ENCODE results near the gene MADCAM1.
"Not testable (repeated sequence)": the region's sequence is repeated elsewhere in the genome, so short reads cannot be mapped to it uniquely, and the experiment has no call there.

The MADCAM1 gene

DNA sequence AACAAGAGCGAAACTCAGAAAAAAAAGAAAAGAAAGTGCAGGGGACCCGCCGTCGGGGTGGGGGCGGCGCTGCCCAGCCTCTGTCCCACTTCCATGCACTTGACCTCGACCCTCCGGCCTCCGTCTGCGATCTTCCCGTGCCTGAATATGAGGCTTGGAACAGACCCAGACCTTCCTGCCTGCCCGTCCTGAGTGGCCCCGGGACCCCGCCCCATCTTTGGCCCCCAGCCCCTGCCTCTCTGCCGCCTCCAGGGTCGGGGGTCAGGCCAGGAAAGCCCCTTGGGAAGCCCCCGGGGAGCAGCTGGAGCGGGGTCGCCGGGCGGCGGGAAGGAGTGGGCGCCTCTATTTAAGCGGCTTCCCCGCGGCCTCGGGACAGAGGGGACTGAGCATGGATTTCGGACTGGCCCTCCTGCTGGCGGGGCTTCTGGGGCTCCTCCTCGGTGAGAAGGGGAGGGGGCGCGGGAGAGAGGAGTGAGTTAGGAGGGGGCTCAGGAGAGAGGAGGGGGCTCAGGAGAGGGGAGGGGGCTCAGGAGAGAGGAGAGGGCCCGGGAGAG lies at the start of gene MADCAM1:
MADCAM1 (plus strand) TSS at position 375 of the 554 bp plus-strand sequence; CDS start at position 389, 14 bp downstream.
- DNase-seq (ENCODE audit: low read depth in 2 of 2, low spot score in 1 of 2): no peak

DNA sequence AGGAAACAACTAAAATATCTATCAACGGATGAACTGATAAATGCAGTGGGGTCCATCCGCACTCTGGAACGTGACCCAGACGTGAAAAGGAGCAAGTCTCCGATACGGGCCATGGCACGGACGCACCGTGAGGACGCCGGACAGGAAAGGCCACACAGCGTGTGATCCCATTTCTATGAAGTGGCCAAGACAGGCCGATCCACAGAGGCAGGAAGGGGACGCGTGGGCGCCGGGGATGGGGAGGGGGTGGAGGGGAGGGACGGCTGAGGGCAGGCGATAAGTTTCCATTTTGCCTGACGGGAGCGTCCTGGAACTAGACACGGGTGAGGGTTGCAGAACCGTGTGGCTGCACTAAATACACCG lies 49.2 kb upstream of the MADCAM1 start:
- no peak for DNase-seq (ENCODE audit: low read depth in 2 of 2, low spot score in 1 of 2)

DNA sequence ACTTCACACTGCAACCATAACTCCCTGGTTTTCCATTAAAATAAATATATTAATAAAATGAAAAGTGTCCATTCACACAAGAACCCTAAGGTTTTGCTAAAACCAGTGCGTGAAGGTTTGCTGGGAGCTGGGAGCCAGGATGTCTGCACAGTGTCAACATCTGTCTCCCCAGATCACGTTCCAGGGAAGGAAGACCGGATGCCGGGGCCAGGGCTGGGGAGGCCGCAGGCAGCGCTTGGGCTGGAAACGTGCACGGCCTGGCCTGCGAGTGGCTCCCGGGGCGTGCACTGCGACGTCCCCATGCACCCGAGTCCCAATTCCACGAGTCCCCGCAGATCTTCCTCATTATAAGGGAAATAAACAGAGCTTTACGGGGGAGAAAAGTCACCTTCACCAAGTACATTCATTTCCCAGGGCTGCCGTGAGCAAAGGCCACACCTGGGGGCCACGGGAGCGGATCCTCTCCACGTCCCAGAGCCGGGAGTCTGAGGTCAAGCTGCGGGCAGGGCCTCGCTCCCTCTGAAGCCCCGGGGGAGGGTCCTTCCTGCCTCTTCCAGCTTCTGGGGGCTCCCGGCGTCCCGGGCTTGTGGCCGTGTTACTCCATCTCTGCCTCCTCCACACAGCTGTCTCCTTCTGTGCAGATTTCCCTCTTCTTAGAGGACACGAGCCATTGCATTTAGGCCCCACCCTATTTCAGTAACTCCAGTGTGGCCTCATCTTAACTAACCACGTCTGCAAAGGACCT lies 48.3 kb upstream of the MADCAM1 start:
- DNase-seq (ENCODE audit: low read depth in 2 of 2, low spot score in 1 of 2): no peak

DNA sequence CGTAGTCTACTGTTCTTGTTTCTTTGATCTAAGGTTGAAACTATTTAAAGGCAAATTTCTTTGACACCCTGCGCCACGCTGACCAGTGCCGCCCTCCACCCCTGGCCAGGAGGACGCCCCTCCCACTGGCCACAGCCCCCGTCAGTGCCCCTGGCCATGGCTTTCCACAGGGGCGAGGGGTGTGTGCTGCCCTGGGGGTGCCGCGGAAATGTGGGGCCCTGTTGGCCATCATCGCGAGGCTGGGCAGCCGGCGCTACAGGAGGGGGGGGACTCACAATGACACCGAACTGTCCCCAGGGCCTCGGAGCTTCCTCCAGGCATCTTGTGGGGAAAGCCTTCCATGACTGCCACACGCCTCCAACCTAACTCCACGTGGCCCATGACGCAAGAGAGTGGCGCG lies 46.4 kb upstream of the MADCAM1 start:
- no peak for DNase-seq (ENCODE audit: low read depth in 2 of 2, low spot score in 1 of 2)

DNA sequence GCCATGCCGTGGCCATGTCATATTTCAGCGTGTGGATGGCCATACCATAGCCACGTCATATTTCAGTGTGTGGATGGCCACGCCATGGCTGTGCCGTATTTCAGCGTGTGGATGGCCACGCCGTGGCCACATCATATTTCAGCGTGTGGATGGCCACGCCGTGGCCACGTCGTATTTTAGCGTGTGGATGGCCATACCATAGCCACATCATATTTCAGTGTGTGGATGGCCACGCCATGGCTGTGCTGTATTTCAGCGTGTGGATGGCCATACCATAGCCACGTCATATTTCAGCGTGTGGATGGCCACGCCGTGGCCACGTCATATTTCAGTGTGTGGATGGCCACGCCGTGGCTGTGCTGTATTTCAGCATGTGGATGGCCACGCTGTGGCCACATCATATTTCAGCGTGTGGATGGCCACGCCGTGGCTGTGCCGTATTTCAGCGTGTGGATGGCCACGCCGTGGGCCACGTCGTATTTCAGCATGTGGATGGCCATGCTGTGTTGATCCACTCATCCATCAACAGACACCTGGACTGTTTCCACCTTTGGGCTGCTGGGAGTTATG lies 45.3 kb upstream of the MADCAM1 start:
- DNase-seq (ENCODE audit: low read depth in 2 of 2, low spot score in 1 of 2): not testable (repeated sequence)

DNA sequence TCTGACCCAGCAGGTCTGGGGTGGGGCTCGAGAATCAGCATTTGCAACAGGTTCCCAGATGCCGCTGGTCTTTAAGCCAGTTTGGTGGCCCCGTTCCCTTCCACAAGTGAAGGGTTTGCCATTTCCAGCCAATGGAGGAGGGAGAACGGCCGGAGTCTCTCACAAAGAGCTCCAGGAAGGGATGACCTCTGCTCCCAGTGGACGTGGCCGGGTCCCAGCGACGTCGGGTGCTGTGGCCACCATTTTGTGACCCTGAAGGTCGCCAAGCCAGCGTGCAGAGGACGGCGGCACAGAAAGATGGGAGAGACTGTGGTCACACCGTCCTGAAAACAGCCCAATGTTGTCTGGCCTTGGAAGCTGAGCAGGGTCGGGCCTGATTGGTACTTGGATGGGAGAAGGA lies 43.5 kb upstream of the MADCAM1 start:
- DNase-seq (ENCODE audit: low read depth in 2 of 2, low spot score in 1 of 2): no peak

DNA sequence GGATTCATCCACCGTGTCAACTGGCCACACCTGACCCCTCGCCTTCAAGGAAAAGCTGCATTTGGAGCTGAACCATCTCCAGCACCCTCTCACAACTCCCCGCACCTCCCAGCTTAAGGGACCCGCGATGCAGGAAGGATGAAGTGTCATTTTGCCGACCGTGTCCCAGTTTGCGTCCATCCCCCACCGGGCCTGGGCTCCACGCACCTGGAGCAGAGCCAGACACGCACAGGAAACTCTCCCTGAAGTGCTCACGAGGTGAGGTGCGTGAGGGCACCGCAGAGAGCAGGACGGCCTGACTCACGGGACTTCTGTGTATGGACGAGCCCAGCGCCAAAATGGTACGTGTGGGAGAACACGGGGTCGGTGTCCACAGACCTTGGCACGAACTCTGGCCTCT lies 42.7 kb upstream of the MADCAM1 start:
- DNase-seq (ENCODE audit: low read depth in 2 of 2, low spot score in 1 of 2): no peak

DNA sequence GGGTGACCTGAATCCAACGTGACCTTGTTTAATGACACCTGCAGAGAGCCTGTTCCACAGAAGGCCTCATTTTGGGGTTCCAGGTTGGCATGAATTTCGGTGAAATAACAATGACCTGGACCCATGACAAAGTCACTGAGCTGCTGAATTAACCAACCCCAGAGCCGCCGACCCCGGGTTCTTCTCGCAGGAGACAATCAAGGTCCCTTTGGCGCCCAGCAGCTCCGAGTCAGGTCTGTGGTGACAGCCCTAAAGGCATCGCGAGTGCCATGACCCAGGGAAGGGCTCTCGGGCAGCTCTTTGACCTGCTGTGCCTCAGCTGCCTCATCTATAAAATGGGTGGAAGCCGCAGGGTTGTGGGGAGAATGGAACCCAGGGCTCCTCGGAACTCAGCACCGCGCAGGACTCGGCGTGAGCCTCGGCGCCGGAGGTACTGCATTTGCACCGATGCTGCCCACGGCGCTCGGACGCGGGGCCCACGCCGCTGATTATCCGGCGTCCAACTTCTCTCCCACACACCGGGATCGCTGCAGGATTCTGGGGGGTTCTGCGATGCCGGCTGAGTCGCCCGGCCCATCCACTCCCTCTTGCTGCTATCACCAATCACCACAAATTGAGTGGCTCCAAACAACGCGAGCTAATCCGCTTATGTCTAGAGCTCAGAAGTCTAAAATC lies 41.1 kb upstream of the MADCAM1 start:
- no peak for DNase-seq (ENCODE audit: low read depth in 2 of 2, low spot score in 1 of 2)

DNA sequence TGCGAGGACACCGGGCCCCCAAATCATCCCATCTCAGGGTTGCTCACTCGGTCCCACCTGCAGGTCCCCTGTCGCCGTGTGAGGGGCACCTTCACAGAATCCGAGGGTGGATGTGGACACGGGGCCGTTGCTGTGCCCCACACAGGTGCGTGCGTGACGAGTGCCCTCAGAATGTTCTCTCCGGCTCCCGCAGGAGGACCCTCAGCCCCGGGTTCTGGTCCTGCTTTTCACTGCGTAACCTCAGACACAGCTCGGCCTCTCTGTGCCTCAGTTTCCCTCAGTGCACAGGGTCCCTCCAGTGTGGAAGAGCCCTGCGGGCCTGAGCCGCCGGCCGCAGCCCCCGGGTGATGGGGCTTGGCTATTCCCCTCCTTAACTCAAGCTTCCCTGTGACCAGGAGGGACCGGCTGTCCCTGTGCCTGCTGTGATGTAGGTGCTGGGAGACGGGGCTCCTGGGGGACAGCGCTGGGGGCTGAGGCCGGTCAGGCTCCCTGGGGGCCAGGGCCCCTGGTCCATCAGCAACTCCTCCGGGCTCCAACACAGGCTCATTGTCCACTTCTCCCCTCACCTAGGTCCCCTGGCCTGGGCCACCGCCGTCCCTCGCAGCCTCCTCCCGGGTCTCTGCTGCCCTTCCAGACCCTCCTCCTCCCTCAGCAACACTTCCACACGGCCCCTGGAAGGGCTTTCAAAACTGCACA lies 40.3 kb upstream of the MADCAM1 start:
- DNase-seq (ENCODE audit: low read depth in 2 of 2, low spot score in 1 of 2): no peak

DNA sequence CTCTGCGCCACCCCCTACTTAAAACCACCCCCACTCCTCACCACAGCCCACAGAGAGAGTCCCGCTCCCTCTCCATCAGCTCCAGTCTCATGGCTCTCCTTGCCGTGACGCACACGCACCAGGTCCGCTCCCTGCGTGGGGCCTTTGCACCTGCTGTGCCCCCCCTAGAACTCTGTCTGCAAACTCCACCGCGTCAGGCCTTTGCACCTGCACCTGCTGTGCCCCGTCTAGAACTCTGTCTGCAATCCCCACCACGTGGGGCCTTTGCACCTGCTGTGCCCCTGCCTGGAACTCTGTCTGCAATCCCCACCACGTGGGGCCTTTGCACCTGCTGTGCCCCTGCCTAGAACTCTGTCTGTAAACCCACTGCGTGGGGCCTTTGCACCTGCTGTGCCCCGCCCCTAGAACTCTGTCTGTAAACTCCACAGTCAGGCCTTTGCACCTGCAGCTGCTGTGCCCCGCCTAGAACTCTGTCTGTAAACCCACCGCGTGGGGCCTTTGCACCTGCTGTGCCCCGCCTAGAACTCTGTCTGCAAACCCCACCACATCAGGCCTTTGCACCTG lies 39.7 kb upstream of the MADCAM1 start:
- DNase-seq (ENCODE audit: low read depth in 2 of 2, low spot score in 1 of 2): no peak

DNA sequence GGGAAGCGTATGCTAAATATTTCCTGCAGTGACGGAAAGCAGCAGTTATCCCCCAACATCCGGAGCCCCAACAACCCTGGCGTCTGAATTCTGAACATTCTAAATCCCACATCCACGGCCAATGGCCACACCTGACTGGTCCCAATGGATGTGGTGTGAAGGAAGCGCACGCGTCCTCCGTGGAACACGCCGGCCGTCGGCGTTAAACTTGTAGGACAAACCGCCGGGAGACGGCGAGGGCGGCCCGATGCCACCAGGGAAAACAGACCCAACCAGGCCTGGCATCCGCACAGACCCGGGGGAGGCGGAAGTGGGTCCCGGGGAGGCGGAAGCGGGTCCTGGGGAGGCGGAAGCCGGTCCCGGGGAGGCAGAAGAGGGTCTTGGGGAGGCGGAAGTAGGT lies 38.6 kb upstream of the MADCAM1 start:
- DNase-seq (ENCODE audit: low read depth in 2 of 2, low spot score in 1 of 2): no peak

DNA sequence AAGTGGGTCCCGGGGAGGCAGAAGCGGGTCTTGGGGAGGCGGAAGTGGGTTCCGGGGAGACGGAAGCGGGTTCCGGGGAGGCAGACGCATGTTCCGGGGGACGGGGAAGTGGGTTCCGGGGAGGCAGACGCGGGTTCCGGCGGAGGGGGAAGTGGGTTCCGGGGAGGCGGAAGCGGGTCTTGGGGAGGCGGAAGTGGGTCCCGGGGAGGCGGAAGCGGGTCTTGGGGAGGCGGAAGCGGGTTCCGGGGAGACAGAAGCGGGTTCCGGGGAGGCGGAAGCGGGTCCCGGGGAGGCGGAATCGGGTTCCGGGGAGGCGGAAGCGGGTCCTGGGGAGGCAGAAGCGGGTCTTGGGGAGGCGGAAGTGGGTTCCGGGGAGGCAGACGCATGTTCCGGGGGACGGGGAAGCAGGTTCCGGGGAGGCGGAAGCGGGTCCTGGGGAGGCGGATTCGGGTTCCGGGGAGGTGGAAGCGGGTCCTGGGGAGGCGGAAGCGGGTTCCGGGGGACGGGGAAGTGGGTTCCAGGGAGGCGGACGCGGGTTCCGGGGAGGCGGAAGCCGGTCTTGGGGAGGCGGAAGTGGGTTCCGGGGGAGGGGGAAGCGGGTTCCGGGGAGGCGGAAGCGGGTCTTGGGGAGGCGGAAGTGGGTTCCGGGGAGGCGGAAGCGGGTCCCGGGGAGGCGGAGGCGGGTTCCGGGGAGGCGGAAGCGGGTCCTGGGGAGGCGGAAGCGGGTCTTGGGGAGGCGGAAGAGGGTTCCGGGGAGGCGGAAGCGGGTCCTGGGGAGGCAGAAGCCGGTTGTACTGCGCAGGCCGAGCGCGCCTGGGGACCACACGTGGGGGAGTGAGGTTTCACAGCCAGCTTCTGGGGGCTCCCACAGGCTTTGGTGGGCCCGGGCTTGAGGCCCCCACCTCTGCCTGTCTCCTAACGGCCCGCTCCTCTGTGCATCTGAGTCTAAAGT lies 37.9 kb upstream of the MADCAM1 start:
- no peak for DNase-seq (ENCODE audit: low read depth in 2 of 2, low spot score in 1 of 2)

DNA sequence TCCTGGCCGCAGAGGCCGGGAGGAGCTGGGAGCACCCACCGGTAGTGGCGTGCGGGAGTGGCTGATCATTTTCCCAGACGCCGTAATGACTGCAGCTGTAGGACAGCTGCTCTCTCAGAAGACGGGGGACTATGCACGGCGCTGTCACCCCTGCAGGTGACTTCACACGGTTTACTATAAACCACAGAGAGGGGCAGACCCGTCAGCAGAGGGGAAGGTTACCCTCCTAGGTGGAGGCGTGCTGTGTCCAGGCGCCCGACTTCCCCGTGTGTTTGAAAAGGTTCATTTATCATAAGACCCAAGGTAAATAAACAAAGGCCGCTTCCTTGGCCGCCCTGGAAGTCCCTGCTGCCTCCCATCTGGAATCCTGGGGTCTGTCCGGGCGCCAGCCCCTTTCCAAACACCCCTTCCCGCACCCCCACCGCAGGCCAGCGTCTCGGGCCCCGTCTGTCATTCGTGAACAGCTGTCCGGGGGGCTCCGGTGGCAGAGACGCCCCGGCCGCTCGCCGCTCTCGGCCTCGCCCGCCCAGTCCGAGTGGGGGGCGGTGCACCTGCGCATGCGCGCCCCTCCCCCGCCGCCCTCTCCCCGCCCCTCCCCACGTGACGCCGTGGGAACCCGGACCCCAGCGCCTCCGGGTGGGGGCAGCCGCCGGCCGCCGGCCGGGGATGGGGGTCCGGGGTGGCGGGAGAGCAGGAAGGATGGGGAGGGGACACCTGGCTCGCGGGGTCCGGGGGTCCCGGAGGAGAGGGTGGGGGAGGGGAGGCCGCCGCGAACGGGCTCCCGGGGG lies 36.4 kb upstream of the MADCAM1 start:
- no peak for DNase-seq (ENCODE audit: low read depth in 2 of 2, low spot score in 1 of 2)

DNA sequence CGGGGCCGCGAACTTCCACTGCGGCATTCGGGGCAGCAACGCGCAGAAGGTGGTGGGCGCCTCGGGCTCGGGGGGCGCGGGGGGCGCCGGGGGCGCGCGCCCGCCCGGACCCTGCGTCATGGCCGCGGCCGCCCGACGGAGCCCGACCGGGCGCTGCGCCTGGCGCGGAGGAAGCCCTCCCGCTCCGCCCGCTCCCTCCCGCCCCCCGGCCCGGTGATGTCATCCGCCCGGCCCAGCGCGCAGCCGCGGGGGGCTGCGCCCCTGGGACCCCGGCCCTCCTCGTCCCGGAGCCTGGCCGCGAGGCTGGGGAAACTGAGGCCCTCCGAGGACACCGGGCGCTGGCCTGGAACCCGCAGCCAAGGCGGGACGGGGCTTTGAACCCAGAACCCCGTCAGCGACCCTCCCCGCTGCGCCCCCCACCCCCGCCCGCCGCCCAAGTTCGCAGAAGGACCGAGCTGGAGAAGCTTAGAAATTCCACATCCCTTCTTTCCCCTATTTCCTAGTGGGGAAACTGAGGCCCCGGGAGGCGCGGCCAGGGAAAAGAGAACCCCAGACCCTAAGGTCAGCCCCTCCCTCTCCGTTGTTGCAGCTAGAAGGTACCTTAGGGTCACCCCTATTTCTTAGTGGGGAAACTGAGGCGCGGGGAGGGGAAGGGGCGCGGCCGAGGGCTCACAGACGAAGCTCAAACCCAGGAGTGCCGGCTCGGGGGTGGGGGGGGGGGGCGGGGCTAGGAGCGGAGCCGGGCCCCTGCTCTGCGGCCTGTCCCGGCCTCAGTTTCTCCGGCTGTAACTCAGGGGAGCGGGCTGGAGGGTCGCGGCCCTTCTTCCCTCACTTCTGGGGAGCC lies 35.2 kb upstream of the MADCAM1 start, which contains the start of gene SHC2:
SHC2 (minus strand) TSS at position 157 of the 844 bp plus-strand sequence; CDS start at position 120, 37 bp downstream.
- DNase-seq (ENCODE audit: low read depth in 2 of 2, low spot score in 1 of 2): no peak

DNA sequence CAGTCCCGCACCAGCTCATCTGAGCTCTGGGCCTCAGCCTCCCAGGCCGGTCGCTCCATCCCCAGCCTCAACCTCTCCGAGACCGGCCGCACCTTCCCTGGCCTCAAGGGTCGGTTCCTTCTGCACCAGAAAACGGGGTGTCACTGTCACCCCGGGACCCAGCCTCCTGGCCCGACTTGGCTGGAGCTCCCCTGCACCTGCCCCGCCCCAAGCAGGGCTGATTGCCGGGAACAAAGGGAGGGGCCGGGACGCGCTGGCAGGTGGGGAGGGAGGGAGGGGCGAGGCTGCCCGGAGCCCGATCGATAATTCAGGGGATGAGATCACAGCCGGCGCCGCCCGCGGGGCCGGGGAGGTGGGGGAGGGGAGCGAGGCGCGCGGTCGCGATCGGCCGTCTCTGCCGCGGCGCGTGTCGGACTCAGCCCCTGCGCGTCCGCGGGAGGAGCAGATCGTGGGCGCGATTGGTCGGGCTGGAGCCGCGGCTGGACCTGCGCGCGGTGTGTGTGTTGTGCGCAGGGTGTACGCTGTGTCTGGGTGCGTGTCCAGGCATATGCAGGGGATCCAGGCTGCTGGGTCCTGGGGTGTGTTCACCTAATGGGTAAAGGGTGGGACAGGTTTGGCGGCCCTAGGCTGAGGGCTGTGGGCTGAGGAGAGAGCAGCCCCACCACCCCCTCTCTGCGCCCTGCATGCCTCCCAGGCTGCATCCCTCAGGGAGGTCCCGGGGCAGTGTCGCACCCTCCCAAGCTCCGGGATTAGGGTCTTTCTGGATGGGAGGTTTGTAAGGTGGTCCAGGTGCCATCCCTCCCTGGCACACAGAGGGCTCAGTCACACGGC lies 34.4 kb upstream of the MADCAM1 start:
- DNase-seq (ENCODE audit: low read depth in 2 of 2, low spot score in 1 of 2): no peak

DNA sequence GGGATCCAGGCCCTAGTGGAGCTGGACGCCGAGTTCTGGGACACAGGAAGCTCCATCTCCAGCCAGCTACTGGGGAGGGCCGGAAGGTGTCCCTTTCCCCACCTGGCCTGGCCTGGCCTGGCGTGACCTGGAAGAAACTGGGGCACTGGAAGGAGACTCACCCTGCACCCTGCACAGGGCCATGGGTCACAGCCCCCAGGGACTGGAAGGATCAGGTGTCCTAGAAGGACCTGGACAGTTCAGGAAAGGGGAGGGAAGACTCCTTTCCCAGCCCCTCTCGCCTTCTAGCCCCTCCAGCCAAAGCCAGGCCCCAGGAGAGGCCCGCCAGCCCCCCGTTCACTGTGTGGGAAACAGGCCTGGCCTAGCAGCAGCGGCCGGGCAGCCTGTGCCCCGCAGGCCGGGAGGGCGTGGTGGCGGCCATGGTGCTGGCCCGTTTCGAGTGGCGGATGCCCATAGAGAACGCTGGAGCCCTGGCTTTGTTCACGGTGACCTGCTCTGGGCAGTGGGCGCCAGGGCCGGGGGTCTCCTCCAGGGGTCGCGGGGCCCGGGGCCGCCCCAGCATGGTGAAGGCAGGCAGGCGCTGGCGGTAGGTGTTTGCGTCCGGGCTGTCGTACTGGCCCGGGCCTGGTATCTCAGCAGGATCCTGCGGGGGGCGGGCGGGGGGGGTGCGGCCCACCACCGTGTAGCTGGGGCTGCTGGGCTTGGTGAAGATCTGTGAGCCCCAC lies 32.6 kb upstream of the MADCAM1 start:
- DNase-seq (ENCODE audit: low read depth in 2 of 2, low spot score in 1 of 2): no peak

DNA sequence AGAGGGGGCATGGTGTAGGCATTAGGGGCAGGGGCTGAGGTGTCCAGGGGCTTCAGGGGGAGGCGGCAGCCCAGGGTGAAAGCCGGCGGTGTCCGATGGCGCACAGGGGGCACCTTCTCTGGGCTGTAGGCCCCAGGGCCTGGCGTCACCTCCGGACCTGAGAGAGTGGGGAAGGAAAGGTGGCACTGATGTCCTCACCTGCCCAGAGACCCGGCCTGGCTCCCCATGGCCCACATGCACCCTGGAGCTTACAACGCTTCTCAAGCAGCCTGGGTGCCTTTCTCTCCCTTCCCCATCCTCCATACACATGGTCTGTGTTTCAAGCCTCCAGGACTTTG lies 32.1 kb upstream of the MADCAM1 start:
- no peak for DNase-seq (ENCODE audit: low read depth in 2 of 2, low spot score in 1 of 2)

Data from stimulated activated CD8-positive, alpha-beta memory T cell treated with anti-CD3 and anti-CD28 coated beads, Interleukin-4, amount 100 ng/mL, for 4 hours (primary cell).